ENCODE results near the gene SURF6. TPM values are rescaled to one million over a fixed set of nuclear protein-coding genes. Genes with fewer than 3 reads are reported as not detected.

The SURF6 gene
- total RNA-seq, 4 donors from 2014 or later = 11.5 to 17.1 (median 15.8) TPM

DNA sequence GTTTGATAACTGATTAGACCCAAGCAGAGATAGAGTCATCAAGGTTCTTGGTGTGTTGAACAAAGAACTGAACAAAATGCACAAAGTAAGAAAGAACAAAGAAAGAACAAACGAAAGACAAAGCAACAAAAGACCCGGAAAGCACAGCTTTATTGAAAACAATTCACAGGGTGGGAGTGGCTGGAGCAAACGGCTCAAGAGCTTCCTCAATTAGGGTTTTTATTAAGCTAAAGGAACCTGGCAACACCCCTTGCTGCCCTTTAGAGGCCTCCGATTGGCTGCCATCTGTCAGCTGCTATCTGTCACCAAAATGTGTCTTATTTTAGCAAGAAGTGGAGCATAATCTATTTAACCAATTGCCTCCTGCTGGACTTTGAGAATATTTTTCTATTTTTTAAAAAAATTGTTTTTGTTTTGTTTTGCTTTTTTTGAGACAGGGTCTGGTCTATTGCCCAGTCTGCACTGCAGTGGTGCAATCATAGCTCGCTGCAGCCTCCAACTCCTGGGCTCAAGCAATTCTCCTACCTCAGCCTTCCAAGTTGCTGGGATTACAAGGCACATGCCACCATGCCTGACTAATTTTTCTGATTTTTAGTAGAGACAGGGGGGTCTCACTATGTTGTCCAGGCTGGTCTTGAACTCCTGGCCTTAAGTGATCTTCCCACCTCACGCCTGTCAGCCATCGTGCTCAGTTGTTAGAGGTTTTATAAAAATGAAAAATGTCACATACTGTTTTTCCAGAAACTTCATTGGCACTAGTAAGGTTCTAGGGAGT lies 53.3 kb downstream of the SURF6 start:
- TF ChIP-seq POLR2A (IDR thresholded peaks at IDR 0.05) = no peak
- no peak for TF ChIP-seq POLR2AphosphoS5 (IDR thresholded peaks at IDR 0.05)
- TF ChIP-seq, protein P1, sequence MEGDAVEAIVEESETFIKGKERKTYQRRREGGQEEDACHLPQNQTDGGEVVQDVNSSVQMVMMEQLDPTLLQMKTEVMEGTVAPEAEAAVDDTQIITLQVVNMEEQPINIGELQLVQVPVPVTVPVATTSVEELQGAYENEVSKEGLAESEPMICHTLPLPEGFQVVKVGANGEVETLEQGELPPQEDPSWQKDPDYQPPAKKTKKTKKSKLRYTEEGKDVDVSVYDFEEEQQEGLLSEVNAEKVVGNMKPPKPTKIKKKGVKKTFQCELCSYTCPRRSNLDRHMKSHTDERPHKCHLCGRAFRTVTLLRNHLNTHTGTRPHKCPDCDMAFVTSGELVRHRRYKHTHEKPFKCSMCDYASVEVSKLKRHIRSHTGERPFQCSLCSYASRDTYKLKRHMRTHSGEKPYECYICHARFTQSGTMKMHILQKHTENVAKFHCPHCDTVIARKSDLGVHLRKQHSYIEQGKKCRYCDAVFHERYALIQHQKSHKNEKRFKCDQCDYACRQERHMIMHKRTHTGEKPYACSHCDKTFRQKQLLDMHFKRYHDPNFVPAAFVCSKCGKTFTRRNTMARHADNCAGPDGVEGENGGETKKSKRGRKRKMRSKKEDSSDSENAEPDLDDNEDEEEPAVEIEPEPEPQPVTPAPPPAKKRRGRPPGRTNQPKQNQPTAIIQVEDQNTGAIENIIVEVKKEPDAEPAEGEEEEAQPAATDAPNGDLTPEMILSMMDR (IDR thresholded peaks at IDR 0.05) = no peak
- TF ChIP-seq EP300 (IDR thresholded peaks at IDR 0.05) = no peak
- DNase-seq (ENCODE audit: low spot score in 2 of 2) = peak in 1 of 2 donors; percentile 41
- H3K4me3 ChIP-seq = no peak overlapping the region
- 62% methylated on average over 7 of the region's 7 CpGs for WGBS
- no peaks in the 10 kb centered on the region for H3K36me3 ChIP-seq
- no peaks in the 10 kb centered on the region for H3K9me3 ChIP-seq
- no peak overlapping the region for H3K27ac ChIP-seq
- no peaks in the 10 kb centered on the region for H3K4me1 ChIP-seq
- peaks cover 15% of the 10 kb centered on the region for H3K27me3 ChIP-seq

DNA sequence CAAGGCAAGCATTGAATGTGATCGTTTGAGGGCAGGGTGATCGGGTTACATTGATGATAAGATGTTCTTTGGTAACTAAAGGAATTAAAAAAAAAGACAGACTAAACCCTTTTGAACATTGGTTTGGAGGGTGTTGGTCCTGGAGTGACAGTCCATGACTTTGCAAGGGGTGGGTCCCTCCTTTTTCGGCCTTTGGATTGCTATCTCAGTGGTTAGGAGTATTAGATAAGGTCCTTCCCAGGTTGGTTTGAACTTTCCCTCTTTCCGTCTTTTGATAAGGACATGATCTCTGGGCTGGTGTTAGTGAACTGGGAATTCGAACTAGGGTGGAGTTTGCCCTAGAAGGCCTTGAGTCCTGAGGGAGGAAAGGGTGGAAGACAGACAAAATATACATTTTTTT lies 55.6 kb downstream of the SURF6 start:
- Histone ChIP-seq H3K27me3 (peaks cover 37% of the 10 kb centered on the region), H3K36me3 (no peaks in the 10 kb centered on the region), H3K4me3 (no peak overlapping the region), H3K4me1 (peaks cover 6% of the 10 kb centered on the region), H3K27ac (no peak overlapping the region), H3K9me3 (no peaks in the 10 kb centered on the region)
- TF ChIP-seq POLR2A (IDR thresholded peaks at IDR 0.05) (no peak), POLR2AphosphoS5 (IDR thresholded peaks at IDR 0.05) (no peak), EP300 (IDR thresholded peaks at IDR 0.05) (no peak)
- TF ChIP-seq, protein P1 (IDR thresholded peaks at IDR 0.05) = no peak
- 82% methylated on average over 5 of the region's 5 CpGs for WGBS
- DNase-seq (ENCODE audit: low spot score in 2 of 2) = peak in 1 of 2 donors; percentile 1

Other genes with a start within 250 kb of the SURF6 start
- 100 to 1,000 TPM; 173 to 244 (median 212) TPM for gene RALGDS, start 214.9 kb downstream of the SURF6 start, total RNA-seq
- gene GBGT1, start 172.3 kb downstream of the SURF6 start, total RNA-seq = 10 to 100 TPM in 1 of 4 donors, 1 to 10 TPM in 3; 2.6 to 14.6 (median 5.8) TPM
- gene OBP2B, start 126.9 kb downstream of the SURF6 start, total RNA-seq = 10 to 100 TPM in 1 of 4 donors, 1 to 10 TPM in 3; 2.6 to 11.7 (median 7.1) TPM
- 10 to 100 TPM in 2 of 4 donors, 1 to 10 TPM in 2; 2.6 to 17.9 (median 7.9) TPM for gene ABO, start 61.0 kb downstream of the SURF6 start, total RNA-seq
- 10 to 100 TPM; 11.5 to 27.4 (median 18.8) TPM for gene MED22, start 11.9 kb upstream of the SURF6 start, total RNA-seq
- 1,000 to 10,000 TPM; 1,468 to 3,048 (median 2,531) TPM for gene RPL7A, start 12.0 kb upstream of the SURF6 start, total RNA-seq
- gene SURF1, start 20.3 kb upstream of the SURF6 start, total RNA-seq = 10 to 100 TPM; 29.1 to 45.0 (median 33.4) TPM
- 10 to 100 TPM; 15.3 to 42.3 (median 31.2) TPM for gene SURF2, start 20.4 kb upstream of the SURF6 start, total RNA-seq
- gene SURF4, start 39.9 kb upstream of the SURF6 start, total RNA-seq = 100 to 1,000 TPM in 3 of 4 donors, 10 to 100 TPM in 1; 71.7 to 136 (median 118) TPM
- 1 to 10 TPM in 3 of 4 donors, not detected in 1; 1.8 to 4.2 (median 2.3) TPM for gene STKLD1, start 40.2 kb upstream of the SURF6 start, total RNA-seq
- gene REXO4, start 81.8 kb upstream of the SURF6 start, total RNA-seq = 10 to 100 TPM; 20.9 to 28.3 (median 22.2) TPM
- 1 to 10 TPM; 1.2 to 3.3 (median 1.6) TPM for gene ADAMTS13, start 86.2 kb upstream of the SURF6 start, total RNA-seq
- gene CACFD1, start 123.8 kb upstream of the SURF6 start, total RNA-seq = 10 to 100 TPM in 2 of 4 donors, 1 to 10 TPM in 2; 6.8 to 11.6 (median 9.4) TPM
- 1 to 10 TPM in 1 of 4 donors, under 1 TPM in 3; 0.29 to 3.7 (median 0.49) TPM for gene SLC2A6, start 142.9 kb upstream of the SURF6 start, total RNA-seq
- not detected for gene MYMK, start 188.8 kb upstream of the SURF6 start, total RNA-seq
- under 1 TPM; 0.16 to 0.85 (median 0.46) TPM for gene ADAMTSL2, start 198.5 kb upstream of the SURF6 start, total RNA-seq